GM18519 (cell line): Measurements from ENCODE around the gene FXYD3.
"Not testable (repeated sequence)": the region's sequence is repeated elsewhere in the genome, so short reads cannot be mapped to it uniquely, and the experiment has no call there.

Experiments used
- ATAC-seq: cut with Tn5 transposase; IDR thresholded peaks from one replicate; pipeline ENCODE4 v1.9.1; 2021; ENCODE audit warnings: mild to moderate bottlenecking, moderate library complexity; ENCODE audit not compliant: unreplicated experiment, low FRiP score

The FXYD3 gene

GRCh38 chr19:35085947-35086346, 29.7 kb upstream of the FXYD3 start:
- ATAC-seq: no peak

DNA sequence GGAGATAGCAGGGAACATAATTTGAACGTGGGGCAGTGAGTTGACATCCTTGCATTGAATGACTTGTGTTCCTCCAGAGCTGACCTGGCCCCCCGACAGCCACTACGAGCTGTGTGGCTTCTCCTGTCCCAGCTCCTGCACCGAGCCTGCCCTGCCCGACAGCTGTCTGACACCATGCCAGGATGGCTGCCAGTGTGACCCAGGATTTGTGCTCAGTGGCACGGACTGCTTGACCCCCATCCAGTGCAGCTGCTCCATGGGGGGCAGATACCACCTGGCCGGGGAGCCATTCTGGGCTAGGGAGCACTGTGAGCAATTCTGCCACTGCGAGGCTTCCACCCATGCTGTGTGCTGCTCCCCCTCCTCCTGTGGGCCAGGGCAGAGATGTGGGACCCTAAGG, 29.2 kb upstream of the FXYD3 start:
- no peak for ATAC-seq

DNA sequence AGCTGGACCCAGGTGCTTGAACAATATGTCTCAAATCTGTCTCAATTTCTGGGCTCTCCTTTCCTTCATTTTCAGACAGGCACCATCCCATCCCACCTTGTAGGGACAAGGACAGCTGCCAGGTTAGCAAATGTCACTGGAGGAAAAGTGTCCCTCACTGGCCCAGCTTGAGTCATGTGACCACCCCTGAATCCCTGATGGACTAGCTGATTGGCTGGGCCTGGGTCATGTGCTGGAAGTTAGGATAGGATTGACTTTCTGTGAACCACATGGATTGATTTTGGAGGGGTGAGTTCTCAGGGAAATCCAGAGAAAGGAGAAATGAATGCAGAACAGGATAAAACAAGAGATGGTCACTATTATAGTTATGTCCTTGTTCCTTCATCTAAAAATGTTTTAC, 28.2 kb upstream of the FXYD3 start:
- ATAC-seq: no peak

DNA sequence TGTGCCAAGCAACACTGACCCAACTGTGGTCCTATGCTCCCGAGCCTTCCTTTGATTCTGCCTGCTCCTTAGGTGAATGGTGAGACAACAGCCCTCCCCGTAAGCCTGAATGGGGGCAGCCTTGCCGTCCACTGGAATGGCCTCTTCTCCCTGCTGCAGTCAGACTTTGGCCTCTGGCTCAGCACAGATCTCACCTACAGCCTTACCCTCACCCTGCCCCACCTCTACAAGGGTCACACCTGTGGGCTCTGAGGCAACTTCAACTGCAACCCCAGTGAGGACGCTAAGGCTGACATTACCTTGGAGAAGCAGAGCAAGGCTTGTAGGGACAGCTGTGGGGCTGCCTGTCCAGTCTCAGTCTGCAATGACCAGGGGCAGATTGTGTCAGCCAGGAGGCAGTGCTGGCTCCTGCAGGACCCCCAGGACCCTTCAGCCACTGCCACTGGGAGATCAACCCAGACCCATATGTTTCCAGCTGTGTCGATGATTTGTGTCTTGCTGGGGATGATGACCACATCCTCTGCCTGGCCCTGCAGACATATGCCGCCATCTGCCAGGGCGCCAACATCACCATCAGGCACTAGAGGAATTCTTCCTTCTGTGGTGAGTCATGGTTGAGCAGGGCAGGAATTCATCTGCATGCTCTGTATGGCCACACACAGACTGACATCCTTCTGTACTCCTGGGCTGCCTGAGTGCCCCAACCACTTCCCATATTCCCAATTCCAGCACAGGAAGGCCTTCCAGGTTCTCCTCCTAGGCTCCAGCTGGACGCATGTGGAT, 27.3 kb upstream of the FXYD3 start:
- ATAC-seq: no peak

GRCh38 chr19:35089554-35089953, 26.1 kb upstream of the FXYD3 start:
- ATAC-seq: no peak

GRCh38 chr19:35090160-35090505, 25.5 kb upstream of the FXYD3 start:
- ATAC-seq: no peak

GRCh38 chr19:35090506-35091214, 25.0 kb upstream of the FXYD3 start:
- no peak for ATAC-seq

DNA sequence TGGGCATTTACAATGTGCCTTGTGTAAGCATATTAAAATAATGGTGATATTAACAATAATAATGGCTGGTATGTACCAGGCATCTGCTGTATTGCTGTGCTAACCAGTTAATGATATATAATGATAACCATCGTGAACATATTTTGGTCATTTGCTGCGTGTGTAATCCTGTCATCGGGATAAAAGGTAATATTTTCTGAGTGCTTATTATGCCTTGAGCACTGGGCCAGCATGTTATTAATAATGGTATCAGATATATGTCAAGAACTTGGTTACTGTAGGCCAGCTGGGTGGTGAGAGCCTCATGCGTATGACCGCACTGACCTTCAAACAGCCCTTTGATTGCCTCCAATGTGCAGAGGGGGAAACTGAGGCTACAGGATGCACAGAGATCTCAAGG, 22.2 kb upstream of the FXYD3 start:
- ATAC-seq: no peak

DNA sequence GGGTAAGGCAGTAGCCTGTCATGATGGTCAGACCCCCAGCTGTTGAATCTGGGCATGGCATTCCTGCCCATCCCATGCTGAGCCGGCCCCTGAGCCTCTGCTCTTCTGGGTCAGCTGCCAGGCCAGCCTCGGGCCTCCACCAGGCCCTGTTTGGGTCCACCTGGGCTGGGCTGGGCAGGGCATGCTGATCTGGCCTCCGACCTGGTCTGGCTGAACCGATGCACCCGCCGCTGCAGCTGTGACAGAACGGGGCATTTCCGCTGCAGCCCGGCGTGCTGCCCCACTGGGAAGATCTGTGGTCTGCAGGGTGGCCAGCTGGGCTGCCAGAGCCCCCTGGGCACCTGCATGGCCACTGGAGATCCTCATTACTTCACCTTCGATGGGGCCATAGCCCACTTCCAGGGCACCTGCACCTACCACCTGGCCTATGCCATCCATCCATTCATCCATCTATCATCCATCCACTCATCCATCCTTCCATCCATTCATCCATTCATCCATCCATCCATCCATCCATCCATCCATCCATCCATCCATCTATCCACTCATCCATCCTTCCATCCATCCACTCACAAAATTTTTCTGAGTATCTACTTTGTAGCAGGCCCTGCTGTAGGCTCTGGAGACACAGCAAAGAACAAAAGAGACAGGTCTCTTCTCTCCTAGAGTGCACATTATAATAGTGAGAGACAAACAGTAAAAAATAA, 21.5 kb upstream of the FXYD3 start:
- ATAC-seq: no peak

GRCh38 chr19:35094656-35095055, 21.0 kb upstream of the FXYD3 start:
- no peak for ATAC-seq

GRCh38 chr19:35095667-35096368, 19.8 kb upstream of the FXYD3 start:
- no peak for ATAC-seq

GRCh38 chr19:35098413-35099049, 17.1 kb upstream of the FXYD3 start:
- no peak for ATAC-seq

DNA sequence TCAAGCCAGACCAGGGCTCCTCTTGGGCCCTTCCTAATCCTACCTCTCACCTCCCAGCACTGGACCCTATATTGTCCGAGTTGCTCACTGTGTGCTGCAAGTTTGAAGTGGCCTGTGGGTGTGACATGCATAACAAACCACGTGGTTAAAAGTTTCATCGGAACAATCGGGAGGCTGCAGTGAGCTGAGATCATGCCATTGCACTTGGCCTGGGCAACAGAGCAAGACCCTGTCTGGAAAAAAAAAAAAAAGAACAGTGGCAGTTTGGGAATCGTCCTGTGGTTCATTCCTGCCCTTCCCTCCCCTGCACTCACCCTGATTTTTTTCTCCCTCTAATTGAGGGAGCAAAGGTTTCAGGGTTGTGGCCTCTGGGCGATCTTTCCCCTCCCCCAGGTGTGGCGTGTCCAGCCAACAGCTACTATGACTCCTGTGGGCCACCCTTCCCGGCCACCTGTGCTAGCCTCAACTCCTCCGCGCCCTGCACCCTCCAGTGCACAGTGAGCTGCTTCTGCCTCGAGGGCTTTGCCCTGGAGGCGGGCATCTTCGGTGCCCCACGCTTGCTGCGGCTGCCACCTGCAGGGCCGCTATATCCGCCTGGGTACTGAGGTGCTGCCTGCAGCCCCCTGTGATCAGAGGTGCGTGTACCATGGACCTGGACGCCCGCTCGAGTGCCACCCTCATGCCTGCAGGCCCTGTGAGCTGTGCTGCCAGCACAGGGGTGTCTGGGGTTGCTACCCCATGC, 16.3 kb upstream of the FXYD3 start:
- no peak for ATAC-seq

- no peak for ATAC-seq
These were observed 15.7 kb upstream of the FXYD3 start for GRCh38 chr19:35099897-35100275.

DNA sequence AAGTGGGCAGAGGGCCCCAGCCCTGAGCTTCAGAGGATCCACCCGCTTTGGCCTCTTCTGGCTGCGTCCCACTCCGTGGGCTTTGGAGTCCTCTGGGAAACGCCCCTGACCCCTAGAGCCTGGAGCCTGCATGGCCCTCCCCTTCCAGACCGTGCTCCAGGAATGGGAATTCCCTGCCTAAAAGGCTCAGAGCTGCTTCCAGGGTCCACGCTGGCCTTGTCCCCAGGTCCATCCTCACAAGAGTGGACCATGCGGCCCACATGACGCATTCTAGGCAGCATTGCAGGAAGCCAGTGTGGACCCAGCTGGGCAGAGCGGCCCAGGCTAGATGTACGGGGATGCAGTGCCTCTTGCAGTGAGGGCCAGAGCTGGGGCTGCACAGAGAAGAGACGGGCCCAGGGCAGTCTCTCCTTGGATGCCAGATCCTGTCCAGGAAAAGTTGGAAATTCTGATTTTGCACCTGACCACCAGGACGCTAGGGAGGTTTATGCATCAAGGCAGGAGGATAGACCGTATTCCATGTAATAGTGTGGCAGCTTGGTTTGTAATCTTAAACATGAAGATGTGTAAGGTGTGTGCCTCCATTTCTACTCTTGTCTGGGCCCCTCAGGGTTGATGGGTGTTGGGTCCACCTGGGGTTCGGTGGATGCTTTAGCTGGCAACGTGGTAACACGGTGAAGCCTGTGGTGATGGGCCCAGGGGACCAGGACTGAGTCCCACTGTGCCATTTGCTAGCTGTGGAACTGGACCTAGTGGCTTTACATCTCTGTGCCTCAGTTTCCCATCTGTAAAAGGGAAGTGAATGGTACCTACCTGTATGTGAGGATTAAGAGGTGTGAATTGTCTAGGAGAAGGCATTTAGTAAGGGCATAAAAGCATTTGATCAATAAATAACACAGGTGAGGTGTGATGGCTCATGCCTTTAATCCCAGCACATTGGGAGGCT, 14.8 kb upstream of the FXYD3 start:
- no peak for ATAC-seq

DNA sequence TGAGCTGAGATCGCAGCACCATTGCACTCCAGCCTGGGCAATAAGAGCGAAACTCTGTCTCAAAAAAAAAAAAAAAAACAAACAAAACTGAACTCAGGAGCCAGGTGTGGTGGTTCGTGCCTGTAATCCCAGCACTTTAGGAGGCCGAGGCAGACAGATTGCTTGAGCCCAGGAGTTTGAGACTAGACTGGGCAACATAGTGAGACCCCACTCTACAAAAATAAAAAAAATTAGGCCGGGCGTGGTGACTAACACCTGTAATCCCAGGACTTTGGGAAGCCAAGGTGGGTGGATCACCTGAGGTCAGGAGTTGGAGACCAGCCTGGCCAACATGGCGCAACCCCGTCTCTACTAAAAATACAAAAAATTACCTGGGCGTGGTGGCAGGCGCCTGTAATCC, 13.7 kb upstream of the FXYD3 start:
- ATAC-seq: not testable (repeated sequence)

- not testable (repeated sequence) for ATAC-seq
These were observed 12.0 kb upstream of the FXYD3 start for GRCh38 chr19:35103614-35104013.

GRCh38 chr19:35104361-35104760, 11.3 kb upstream of the FXYD3 start:
- no peak for ATAC-seq

- no peak for ATAC-seq
These were observed 10.6 kb upstream of the FXYD3 start for GRCh38 chr19:35105047-35105410.
